Stomach (tissue), 4 donors: ENCODE measurements around the gene PRAMEF13.
"Not testable (repeated sequence)": the region's sequence is repeated elsewhere in the genome, so short reads cannot be mapped to it uniquely, and the experiment has no call there.

Experiments
- EP300 ChIP-seq: sonication (generic); formaldehyde crosslinking; IDR thresholded peaks from one replicate; pipeline ENCODE4 v1.6.1; 2017; ENCODE audit warnings: antibody characterized with exemption
- POLR2A ChIP-seq, 4 donors: fragments of 450-650 bp; IDR thresholded peaks; one replicate each; pipeline ENCODE4 v1.6.1; 2016; ENCODE audit warnings: antibody characterized with exemption in 4 of 4, control low read depth in 2 of 4, mild to moderate bottlenecking in 1 of 4, moderate library complexity in 1 of 4
- POLR2AphosphoS5 ChIP-seq, 3 donors: sonication (generic); formaldehyde crosslinking; IDR thresholded peaks; one replicate each; pipeline ENCODE4 v1.6.1; 2016; ENCODE audit warnings: antibody characterized with exemption in 3 of 3
- TF ChIP-seq, protein P1 (sequence below), 7 experiments: fragments of 450-650 bp in 4 of 7; fragments of 200-600 bp in 3 of 7; sonication (generic) in 3 of 7; IDR thresholded peaks; one replicate each; pipeline ENCODE4 v1.5.1; 2016 to 2019; ENCODE audit warnings: antibody characterized with exemption in 7 of 7, control low read depth in 2 of 7, mild to moderate bottlenecking in 1 of 7

DNA sequence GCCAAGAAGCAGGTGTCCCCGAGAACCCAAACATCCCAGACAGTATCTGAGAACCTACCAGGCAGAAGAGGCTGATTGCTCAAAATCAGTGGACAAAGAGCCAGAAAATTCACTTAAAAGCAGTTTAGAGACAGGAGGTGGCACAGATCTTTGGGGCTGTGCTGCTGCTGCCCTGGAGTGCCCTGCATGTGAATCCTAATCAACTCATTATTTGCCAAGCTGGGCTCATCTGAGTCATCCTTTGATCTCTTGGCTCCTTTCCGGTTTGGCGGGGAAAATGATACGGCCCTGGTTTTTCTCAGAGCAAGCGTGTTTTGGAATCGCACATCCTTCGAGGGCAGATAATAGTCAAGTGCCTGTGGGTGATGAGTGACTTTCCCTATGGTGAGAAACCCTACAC is 15.4 kb upstream of the PRAMEF13 start:
- TF ChIP-seq, protein P1, sequence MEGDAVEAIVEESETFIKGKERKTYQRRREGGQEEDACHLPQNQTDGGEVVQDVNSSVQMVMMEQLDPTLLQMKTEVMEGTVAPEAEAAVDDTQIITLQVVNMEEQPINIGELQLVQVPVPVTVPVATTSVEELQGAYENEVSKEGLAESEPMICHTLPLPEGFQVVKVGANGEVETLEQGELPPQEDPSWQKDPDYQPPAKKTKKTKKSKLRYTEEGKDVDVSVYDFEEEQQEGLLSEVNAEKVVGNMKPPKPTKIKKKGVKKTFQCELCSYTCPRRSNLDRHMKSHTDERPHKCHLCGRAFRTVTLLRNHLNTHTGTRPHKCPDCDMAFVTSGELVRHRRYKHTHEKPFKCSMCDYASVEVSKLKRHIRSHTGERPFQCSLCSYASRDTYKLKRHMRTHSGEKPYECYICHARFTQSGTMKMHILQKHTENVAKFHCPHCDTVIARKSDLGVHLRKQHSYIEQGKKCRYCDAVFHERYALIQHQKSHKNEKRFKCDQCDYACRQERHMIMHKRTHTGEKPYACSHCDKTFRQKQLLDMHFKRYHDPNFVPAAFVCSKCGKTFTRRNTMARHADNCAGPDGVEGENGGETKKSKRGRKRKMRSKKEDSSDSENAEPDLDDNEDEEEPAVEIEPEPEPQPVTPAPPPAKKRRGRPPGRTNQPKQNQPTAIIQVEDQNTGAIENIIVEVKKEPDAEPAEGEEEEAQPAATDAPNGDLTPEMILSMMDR (IDR thresholded peaks at IDR 0.05) = not testable (repeated sequence)
- not testable (repeated sequence) for TF ChIP-seq POLR2AphosphoS5 (IDR thresholded peaks at IDR 0.05); POLR2A (IDR thresholded peaks at IDR 0.05); EP300
